Measurements from ENCODE around the gene MCAT.

The MCAT gene

GRCh38 chr22:43142880-43143562 is at the start of gene MCAT:
TSS of gene MCAT (minus strand) at chr22:43143398. CDS start at chr22:43143348, 50 bp downstream.
- DNase-seq (ENCODE audit: low read depth in 2 of 2), result peak; percentile 49 to 66

- DNase-seq (ENCODE audit: low read depth in 2 of 2), result no peak
Measured at GRCh38 chr22:43191831-43192230, 48.6 kb upstream of the MCAT start.

- DNase-seq (ENCODE audit: low read depth in 2 of 2), result no peak
Measured at GRCh38 chr22:43188829-43189545, 45.8 kb upstream of the MCAT start.

GRCh38 chr22:43187171-43188099 is 44.2 kb upstream of the MCAT start:
- peak; percentile 88 to 93 for DNase-seq (ENCODE audit: low read depth in 2 of 2)

GRCh38 chr22:43186272-43187170 is 43.3 kb upstream of the MCAT start, which contains the start of gene TTLL12:
TSS of gene TTLL12 (minus strand) at chr22:43187134. CDS start at chr22:43187069, 65 bp downstream.
- peak; percentile 9 to 38 for DNase-seq (ENCODE audit: low read depth in 2 of 2)

- DNase-seq (ENCODE audit: low read depth in 2 of 2), result no peak
Measured at GRCh38 chr22:43185860-43186261, 42.7 kb upstream of the MCAT start.

- DNase-seq (ENCODE audit: low read depth in 2 of 2), result no peak
Measured at GRCh38 chr22:43183496-43184277, 40.5 kb upstream of the MCAT start.

- no peak for DNase-seq (ENCODE audit: low read depth in 2 of 2)
Measured at GRCh38 chr22:43182726-43183125, 39.5 kb upstream of the MCAT start.

GRCh38 chr22:43182118-43182517 is 38.9 kb upstream of the MCAT start:
- no peak for DNase-seq (ENCODE audit: low read depth in 2 of 2)

- DNase-seq (ENCODE audit: low read depth in 2 of 2), result no peak
Measured at GRCh38 chr22:43181321-43182076, 38.3 kb upstream of the MCAT start.

GRCh38 chr22:43180670-43181069 is 37.5 kb upstream of the MCAT start:
- DNase-seq (ENCODE audit: low read depth in 2 of 2), result no peak

- DNase-seq (ENCODE audit: low read depth in 2 of 2), result no peak
Measured at GRCh38 chr22:43179911-43180195, 36.7 kb upstream of the MCAT start.

- no peak for DNase-seq (ENCODE audit: low read depth in 2 of 2)
Measured at GRCh38 chr22:43179146-43179910, 36.1 kb upstream of the MCAT start.

- DNase-seq (ENCODE audit: low read depth in 2 of 2), result no peak
Measured at GRCh38 chr22:43177479-43177878, 34.3 kb upstream of the MCAT start.

GRCh38 chr22:43176090-43176489 is 32.9 kb upstream of the MCAT start:
- no peak for DNase-seq (ENCODE audit: low read depth in 2 of 2)

- no peak for DNase-seq (ENCODE audit: low read depth in 2 of 2)
Measured at GRCh38 chr22:43174941-43175531, 31.8 kb upstream of the MCAT start.

GRCh38 chr22:43173976-43174720 is 30.9 kb upstream of the MCAT start:
- no peak for DNase-seq (ENCODE audit: low read depth in 2 of 2)

GRCh38 chr22:43173566-43173965 is 30.4 kb upstream of the MCAT start:
- no peak for DNase-seq (ENCODE audit: low read depth in 2 of 2)

Data from stimulated activated CD8-positive, alpha-beta memory T cell treated with anti-CD3 and anti-CD28 coated beads, Interleukin-15, amount 100 ng/mL, for 4 hours (primary cell).